K562 (cell line): ENCODE results near the gene SLC1A4. TPM values are rescaled to one million over a fixed set of nuclear protein-coding genes. Genes with fewer than 3 reads are reported as not detected.

Source experiments
- ATAC-seq: fragments of 200-7000 bp; cut with Tn5 transposase; 3 replicates; pipeline ENCODE4 v1.9.1; 2020; ENCODE audit warnings: moderate library complexity
- BruUV-seq: library from RNA; stranded (reverse); fragments of 400-500 nt; replicated peaks from 2 replicates; lab custom pipeline; 2021; lab: Mats Ljungman, UMichigan
- CTCF ChIA-PET: fragments of 300-600 bp; formaldehyde crosslinking; extraction: SDS; loops from one replicate; lab custom pipeline; 2021; ENCODE audit warnings: low intra/inter-chr PET ratio; lab: Yijun Ruan, JAX
- POLR2A ChIA-PET: fragments of 300-600, 350-650 bp; sonication (Branson Sonifier 250); formaldehyde crosslinking; extraction: SDS; loops from one replicate; lab custom pipeline; 2021; ENCODE audit warnings: antibody characterized with exemption, inconsistent platforms; lab: Yijun Ruan, JAX
- DNase-seq, 4 experiments: peaks; one replicate each; pipeline versions ENCODE4 v3.0.0 to v3.0.0-alpha.2; 2011 to 2018; ENCODE audit warnings: low spot score in 3 of 4, mixed read lengths in 3 of 4; ENCODE audit errors: extremely low read depth in 1 of 4
- FAIRE-seq: peaks from 2 replicates; lab custom pipeline; 2011; peaks lifted over from hg19 to GRCh38; lab: Jason Lieb, UNC
- H2AFZ ChIP-seq: 2 replicates; pipeline ENCODE4 v1.6.0; 2011; ENCODE audit warnings: low read depth, low read length, control low read depth, inconsistent platforms
- H3K27ac ChIP-seq: fragments of 200-600 bp; 3 replicates; pipeline ENCODE4 v1.8.0; 2011; ENCODE audit warnings: low read depth, mild to moderate bottlenecking, control low read depth, inconsistent platforms, low read length, moderate library complexity, mixed read lengths; ENCODE audit errors: extremely low read depth
- H3K27me3 ChIP-seq, 2 experiments: fragments of 300-600 bp in 1 of 2; 2 replicates in 1 of 2; 3 replicates in 1 of 2; pipeline versions ENCODE4 v1.6.0 to v1.8.0; 2011; ENCODE audit warnings: inconsistent platforms in 2 of 2, low read length in 2 of 2, mild to moderate bottlenecking in 1 of 2, mixed read lengths in 1 of 2, moderate library complexity in 1 of 2; ENCODE audit not compliant: control insufficient read depth in 2 of 2, insufficient read depth in 2 of 2
- H3K36me3 ChIP-seq: fragments of 300-600 bp; 3 replicates; pipeline ENCODE4 v1.8.0; 2011; ENCODE audit warnings: mild to moderate bottlenecking, low read length, inconsistent platforms; ENCODE audit not compliant: control insufficient read depth, insufficient read depth
- H3K4me1 ChIP-seq, 2 experiments: fragments of 200-600 bp in 1 of 2; replicated peaks in 1 of 2; 2 replicates in 1 of 2; 3 replicates in 1 of 2; pipeline versions ENCODE4 v1.5.1 to v1.8.0; 2011; ENCODE audit warnings: inconsistent platforms in 2 of 2, low read length in 2 of 2, mild to moderate bottlenecking in 1 of 2, mixed read lengths in 1 of 2, moderate library complexity in 1 of 2; ENCODE audit not compliant: control insufficient read depth in 2 of 2, insufficient read depth in 2 of 2
- H3K4me2 ChIP-seq: 2 replicates; pipeline ENCODE4 v1.6.1; 2011; ENCODE audit warnings: low read length, control low read depth, inconsistent platforms, mixed read lengths; ENCODE audit not compliant: insufficient read depth
- H3K4me3 ChIP-seq: fragments of 200-600 bp; sonication (generic), shearing (Covaris generic); 2 replicates; pipeline ENCODE4 v1.5.1; 2016; ENCODE audit warnings: control low read depth, inconsistent platforms
- H3K79me2 ChIP-seq: fragments of 200-600 bp; 3 replicates; pipeline ENCODE4 v1.8.0; 2011; ENCODE audit warnings: low read length, inconsistent platforms; ENCODE audit not compliant: control insufficient read depth, insufficient read depth
- H3K9ac ChIP-seq, 2 experiments: 2 replicates each; pipeline versions ENCODE4 v1.6.0 to v1.6.1; 2011; ENCODE audit warnings: low read depth in 2 of 2, low read length in 2 of 2, control low read depth in 1 of 2, inconsistent platforms in 1 of 2, mild to moderate bottlenecking in 1 of 2, mixed read lengths in 1 of 2; ENCODE audit not compliant: insufficient read depth in 1 of 2
- H3K9me1 ChIP-seq: one replicate; pipeline ENCODE4 v1.6.0; 2011; ENCODE audit warnings: inconsistent platforms, mild to moderate bottlenecking, low read length, moderate library complexity; ENCODE audit not compliant: control insufficient read depth, insufficient read depth
- H3K9me3 ChIP-seq: replicated peaks from 2 replicates; pipeline ENCODE4 v1.5.1; 2011; ENCODE audit warnings: low read depth, low read length, inconsistent platforms; ENCODE audit not compliant: control insufficient read depth, insufficient read depth
- H4K20me1 ChIP-seq: replicated peaks from 2 replicates; pipeline ENCODE4 v1.6.1; 2011; ENCODE audit warnings: low read length, inconsistent platforms, mixed read lengths; ENCODE audit not compliant: control insufficient read depth, insufficient read depth
- BRF1 ChIP-seq: IDR thresholded peaks from 3 replicates; pipeline ENCODE4 v1.6.1; 2011; ENCODE audit warnings: borderline replicate concordance, mild to moderate bottlenecking; ENCODE audit not compliant: insufficient read length; ENCODE audit errors: extremely low read depth
- CBFA2T3 ChIP-seq: fragments of 450-650 bp; IDR thresholded peaks from 2 replicates; pipeline ENCODE4 v1.6.1; 2017
- ETV6 ChIP-seq, 3 experiments: fragments of 150-350 bp in 1 of 3; sonication (generic) in 1 of 3; formaldehyde crosslinking in 1 of 3; IDR thresholded peaks; 2 replicates each; pipeline versions ENCODE4 v1.6.1 to v1.8.0; 2014 to 2022; ENCODE audit warnings: borderline replicate concordance in 2 of 3, low read depth in 2 of 3, antibody characterized with exemption in 1 of 3, low read length in 1 of 3, mild to moderate bottlenecking in 1 of 3, missing genetic modification reagents in 1 of 3
- PATZ1 ChIP-seq: fragments of 250-450 bp; sonication (Bioruptor Pico); IDR thresholded peaks from 2 replicates; pipeline ENCODE4 v1.5.0; 2020; ENCODE audit warnings: mild to moderate bottlenecking, borderline replicate concordance
- RFX5 ChIP-seq: IDR thresholded peaks from 2 replicates; pipeline ENCODE4 v1.6.1; 2011; ENCODE audit warnings: low read depth, mild to moderate bottlenecking, improper control_type of control experiment, low read length
- TFAM ChIP-seq: fragments of 250-450 bp; sonication (Bioruptor Pico); conservative IDR thresholded peaks from 2 replicates; pipeline ENCODE4 v1.5.0; 2021; ENCODE audit warnings: mild to moderate bottlenecking, moderate library complexity
- TRIM24 ChIP-seq, 2 experiments: fragments of 450-650 bp; IDR thresholded peaks; 2 replicates each; pipeline ENCODE4 v1.6.1; 2016
- ZBTB8A ChIP-seq: fragments of 450-650 bp; IDR thresholded peaks from 2 replicates; pipeline ENCODE4 v1.6.1; 2018; ENCODE audit warnings: mild to moderate bottlenecking, moderate library complexity; ENCODE audit not compliant: partially characterized antibody
- ZNF41 ChIP-seq: fragments of 250-450 bp; sonication (Bioruptor Pico); conservative IDR thresholded peaks from 2 replicates; pipeline ENCODE4 v1.4.0; 2020; ENCODE audit warnings: mild to moderate bottlenecking
- WGBS: fragments of 100-300 bp; shearing (Covaris generic); methylation state at CpG from one replicate; pipeline ENCODE4 v1.1.6; 2016; ENCODE audit warnings: low coverage, mixed read lengths; ENCODE audit not compliant: insufficient coverage; ENCODE audit errors: missing lambda C conversion rate; 5-methylcytosine and 5-hydroxymethylcytosine counted together
- in situ Hi-C: fragments of 300-500 bp; cut with MboI; formaldehyde crosslinking; loops from 4 replicates; pipeline ENCODE4 v1.15.0; 2018; ENCODE audit warnings: inconsistent platforms, mixed read lengths
- intact Hi-C: fragments of 100-400 bp; cut with micrococcal nuclease; formaldehyde crosslinking; loops from 2 replicates; pipeline ENCODE4 v1.14.2; 2022
- polyA plus RNA-seq, 8 experiments: library from polyadenylated mRNA; depleted of rRNA in 4 of 8; stranded (reverse) in 5 of 8; unstranded in 3 of 8; fragments of >200 nt; fragmentation: Nextera tagmentation in 2 of 8; fragmentation: Illumina TruSeq in 1 of 8; extraction: Ambion mirVana in 2 of 8; extraction: Trizol in 1 of 8; gene quantifications; 2 replicates each; pipeline versions ENCODE4 v1.2.1 to v1.2.3, GENCODE V29; 2011 to 2014; ENCODE audit warnings: inconsistent platforms in 1 of 8, missing spikeins in 1 of 8
- total RNA-seq, 7 experiments: library from RNA; depleted of rRNA in 6 of 7; stranded (reverse); fragments of >200 nt in 6 of 7; fragmentation: Illumina TruSeq in 2 of 7; extraction: Trizol in 2 of 7; gene quantifications; 2 replicates each; pipeline versions ENCODE4 v1.2.1 to v1.2.3, GENCODE V29; 2011 to 2021; ENCODE audit warnings: low replicate concordance in 1 of 7

The SLC1A4 gene
- total and polyA plus RNA-seq, 9 of the 15 experiments (the other 6 are each of a cell fraction or from before 2014, with no cell fraction given), result 4.4 to 24.0 (median 10.9) TPM

- no peak overlapping the region for H3K4me2 ChIP-seq
Measured at GRCh38 chr2:65026704-65027464, 37.7 kb downstream of the SLC1A4 start.

More at GRCh38 chr2:65026704-65027464, 37.7 kb downstream of the SLC1A4 start:
- Histone ChIP-seq H3K4me1 (peaks cover 4 to 30% of the 10 kb centered on the region in 2 experiments; a peak in 4 of 5 replicates), H3K9me3 (no peaks in the 10 kb centered on the region), H4K20me1 (no peaks in the 10 kb centered on the region), H3K9ac (no peak overlapping the region), H2AFZ (no peak overlapping the region), H3K9me1 (peaks cover 3% of the 10 kb centered on the region), H3K36me3 (no peaks in the 10 kb centered on the region; the same call in 2 of the 3 replicates), H3K27ac (no peak overlapping the region), H3K4me3 (no peak overlapping the region), H3K27me3 (no peaks in the 10 kb centered on the region), H3K79me2 (no peaks in the 10 kb centered on the region)
- TF ChIP-seq CBFA2T3 (no peak), TRIM24 (IDR thresholded peaks at IDR 0.05) (no peak), BRF1 (no peak), ETV6 (IDR thresholded peaks at IDR 0.05; ENCODE audit: borderline replicate concordance in 1 of 2, low read depth in 2 of 2, low read length in 1 of 2) (no peak), ETV6 (CRISPR knock-in tag; IDR thresholded peaks at IDR 0.05; ENCODE audit: borderline replicate concordance) (no peak), ZNF41 (CRISPR knock-in tag) (no peak), PATZ1 (CRISPR knock-in tag) (no peak), RFX5 (no peak), ZBTB8A (no peak), TFAM (CRISPR knock-in tag) (no peak)
- FAIRE-seq, result no peak
- ChIA-PET CTCF (no interaction called here), POLR2A (interaction anchor here (1.1 kb wide), 1 partner anchor 39 kb away, joined by 5 read pairs; no protein-coding TSS in a partner anchor)
- no peak for ATAC-seq
- no TSS peak for BruUV-seq
- in situ Hi-C loops (no loop called here), intact Hi-C loops (no loop called here)
- 77% methylated on average over 13 of the region's 13 CpGs for WGBS
- no peak for DNase-seq
